Endometrium (tissue), 2 donors: Measurements from ENCODE around the gene RPEL1.

Source experiments
- FAIRE-seq: peaks from 2 replicates; lab custom pipeline; 2012; peaks lifted over from hg19 to GRCh38; lab: Jason Lieb, UNC
- donor health status: control.
- donor health status: control.

Gene RPEL1

GRCh38 chr10:103280506-103280905 is 34.8 kb downstream of the RPEL1 start:
- no peak for FAIRE-seq

- FAIRE-seq, result no peak
These were observed 36.1 kb downstream of the RPEL1 start for GRCh38 chr10:103281753-103282152.

- no peak for FAIRE-seq
These were observed 37.3 kb downstream of the RPEL1 start for GRCh38 chr10:103282961-103283360.

- no peak for FAIRE-seq
These were observed 38.5 kb downstream of the RPEL1 start for GRCh38 chr10:103284170-103284569.

GRCh38 chr10:103287992-103288391 is 42.3 kb downstream of the RPEL1 start:
- no peak for FAIRE-seq

- FAIRE-seq, result no peak
These were observed 45.9 kb downstream of the RPEL1 start for GRCh38 chr10:103291588-103291987.

GRCh38 chr10:103295374-103296015 is 49.8 kb downstream of the RPEL1 start:
- no peak for FAIRE-seq
